Amniotic epithelial cell (primary cell): ENCODE measurements around the gene FAM149B1.

Source experiments
- DNase-seq: peaks from one replicate; pipeline ENCODE4 v3.0.0-alpha.2; 2010; ENCODE audit warnings: low read depth

FAM149B1 gene

GRCh38 chr10:73287441-73287840, 119.5 kb downstream of the FAM149B1 start:
- DNase-seq = no peak

- DNase-seq = no peak
Observed at GRCh38 chr10:73289958-73290357, 122.0 kb downstream of the FAM149B1 start.

DNA sequence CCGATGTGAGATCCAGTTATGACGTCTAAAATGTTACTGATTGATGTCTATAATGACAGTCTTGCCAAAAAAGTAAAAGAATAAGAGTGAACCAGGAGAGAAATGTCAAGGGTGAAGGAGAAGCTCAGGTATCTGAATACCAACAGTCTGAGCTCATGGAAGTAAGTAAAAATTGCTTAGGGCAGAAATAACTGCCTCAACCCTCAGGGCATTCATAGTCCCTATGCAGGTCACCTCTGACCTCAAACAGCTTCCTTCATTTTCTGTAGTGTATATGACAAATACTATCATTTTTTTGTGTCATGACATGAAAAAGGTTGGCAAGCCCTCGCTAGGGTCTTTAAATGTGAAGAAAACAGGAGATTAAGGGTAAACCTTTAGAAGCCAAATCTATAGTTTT, 125.5 kb downstream of the FAM149B1 start:
- DNase-seq = no peak
